GM12878 (cell line): ENCODE data around the gene HMCN1. TPM values are rescaled to one million over a fixed set of nuclear protein-coding genes. Genes with fewer than 3 reads are reported as not detected.

ENCODE experiments used
- ATAC-seq: fragments of 200-7000 bp; cut with Tn5 transposase; 3 replicates; pipeline ENCODE4 v1.9.1; 2020; ENCODE audit warnings: mild to moderate bottlenecking, moderate library complexity
- BruUV-seq: library from RNA; stranded (reverse); fragments of 400-500 nt; replicated peaks from 2 replicates; lab custom pipeline; 2021; lab: Mats Ljungman, UMichigan
- CTCF ChIA-PET: fragments of 300-600 bp; sonication (Branson Sonifier 250); formaldehyde crosslinking; extraction: SDS; loops from one replicate; lab custom pipeline; 2021; ENCODE audit warnings: inconsistent platforms; lab: Yijun Ruan, JAX
- POLR2A ChIA-PET: fragments of 350-600 bp; formaldehyde crosslinking; extraction: SDS; loops from one replicate; lab custom pipeline; 2021; ENCODE audit warnings: inconsistent platforms; lab: Charles Lee
- RAD21 ChIA-PET: fragments of 300-600 bp; sonication (Branson Sonifier 250); formaldehyde crosslinking; loops from one replicate; lab custom pipeline; 2023; ENCODE audit warnings: antibody characterized with exemption; ENCODE audit not compliant: unreplicated experiment; lab: Charles Lee
- SMC1A ChIA-PET: fragments of 300-600 bp; sonication (Branson Sonifier 250); formaldehyde crosslinking; loops from one replicate; lab custom pipeline; 2023; ENCODE audit not compliant: unreplicated experiment, uncharacterized antibody; lab: Charles Lee
- DNase-seq: peaks from one replicate; pipeline ENCODE4 v3.0.0-alpha.2; 2011; ENCODE audit warnings: low read depth, low spot score
- FAIRE-seq: peaks from 3 replicates; lab custom pipeline; 2011; peaks lifted over from hg19 to GRCh38; lab: Jason Lieb, UNC
- H2AFZ ChIP-seq: 2 replicates; pipeline ENCODE4 v1.6.0; 2011; ENCODE audit warnings: low read depth, low read length, control low read depth; ENCODE audit not compliant: control insufficient read depth
- H3K27ac ChIP-seq: 2 replicates; pipeline ENCODE4 v1.5.1; 2011; ENCODE audit warnings: control low read depth; ENCODE audit not compliant: control insufficient read depth, insufficient read depth
- H3K27me3 ChIP-seq, 2 experiments: replicated peaks in 1 of 2; 2 replicates each; pipeline versions ENCODE4 v1.6.0 to v1.6.1; 2011; ENCODE audit warnings: low read length in 1 of 2; ENCODE audit not compliant: control insufficient read depth in 2 of 2, insufficient read depth in 2 of 2
- H3K36me3 ChIP-seq, 2 experiments: 2 replicates each; pipeline ENCODE4 v1.5.1; 2011; ENCODE audit warnings: low read length in 1 of 2; ENCODE audit not compliant: control insufficient read depth in 2 of 2, insufficient read depth in 2 of 2
- H3K4me1 ChIP-seq: 2 replicates; pipeline ENCODE4 v1.6.1; 2011; ENCODE audit warnings: mild to moderate bottlenecking, low read length, moderate library complexity, mixed read lengths; ENCODE audit not compliant: control insufficient read depth, insufficient read depth
- H3K4me2 ChIP-seq: 2 replicates; pipeline ENCODE4 v1.6.0; 2011; ENCODE audit warnings: control low read depth; ENCODE audit not compliant: control insufficient read depth, insufficient read depth
- H3K4me3 ChIP-seq: fragments of 200-600 bp; sonication (generic); 2 replicates; pipeline ENCODE4 v1.5.1; 2016
- H3K79me2 ChIP-seq: 2 replicates; pipeline ENCODE4 v1.6.0; 2011; ENCODE audit warnings: low read length; ENCODE audit not compliant: control insufficient read depth, insufficient read depth
- H3K9ac ChIP-seq: 2 replicates; pipeline ENCODE4 v1.8.0; 2011; ENCODE audit warnings: low read length, control low read depth, mixed read lengths; ENCODE audit not compliant: control insufficient read depth, insufficient read depth
- H3K9me3 ChIP-seq: replicated peaks from 3 replicates; pipeline ENCODE4 v1.5.1; 2011; ENCODE audit warnings: mild to moderate bottlenecking, low read length; ENCODE audit not compliant: control insufficient read depth, insufficient read depth
- H4K20me1 ChIP-seq: 2 replicates; pipeline ENCODE4 v1.6.0; 2011; ENCODE audit not compliant: control insufficient read depth, insufficient read depth
- CHD1 ChIP-seq: IDR thresholded peaks from 2 replicates; pipeline ENCODE4 v1.6.1; 2012; ENCODE audit warnings: low read depth, low read length, improper control_type of control experiment
- FOS ChIP-seq: IDR thresholded peaks from 3 replicates; pipeline ENCODE4 v1.6.1; 2011; ENCODE audit warnings: borderline replicate concordance; ENCODE audit not compliant: insufficient read length; ENCODE audit errors: extremely low read depth
- IKZF1 ChIP-seq: fragments of 450-650 bp; conservative IDR thresholded peaks from 2 replicates; pipeline ENCODE4 v1.6.1; 2017; ENCODE audit warnings: antibody characterized with exemption, mild to moderate bottlenecking
- IKZF2 ChIP-seq, 2 experiments: fragments of 450-650 bp; IDR thresholded peaks; 2 replicates each; pipeline ENCODE4 v1.6.1; 2017; ENCODE audit warnings: mild to moderate bottlenecking in 2 of 2, moderate library complexity in 2 of 2
- MYB ChIP-seq: fragments of 150-350 bp; IDR thresholded peaks from 2 replicates; pipeline ENCODE4 v1.6.1; 2014; ENCODE audit warnings: mild to moderate bottlenecking, low read depth, low read length, borderline replicate concordance
- TARDBP ChIP-seq: IDR thresholded peaks from 2 replicates; pipeline ENCODE4 v1.6.1; 2016; ENCODE audit warnings: borderline replicate concordance
- YY1 ChIP-seq: IDR thresholded peaks from 2 replicates; pipeline ENCODE4 v1.6.1; 2011; ENCODE audit warnings: low read depth, mild to moderate bottlenecking, low read length
- WGBS: methylation state at CpG from one replicate; pipeline ENCODE4 v1.1.6; 2016; ENCODE audit warnings: low lambda C conversion rate; ENCODE audit not compliant: insufficient replicate concordance, insufficient coverage; ENCODE audit errors: missing lambda C conversion rate; 5-methylcytosine and 5-hydroxymethylcytosine counted together
- in situ Hi-C: fragments of 300-500 bp; cut with MboI; formaldehyde crosslinking; loops from 9 replicates; pipeline ENCODE4 v1.14.3; 2018; ENCODE audit warnings: mixed read lengths
- intact Hi-C: fragments of 100-400 bp; cut with micrococcal nuclease; formaldehyde crosslinking; loops from one replicate; pipeline ENCODE4 v1.14.2; 2022; ENCODE audit not compliant: unreplicated experiment
- polyA plus RNA-seq, 11 experiments: library from polyadenylated mRNA; depleted of rRNA in 4 of 11; unstranded in 6 of 11; stranded (reverse) in 5 of 11; fragments of >200 nt; fragmentation: Nextera tagmentation in 4 of 11; fragmentation: Illumina TruSeq in 1 of 11; extraction: Ambion mirVana in 4 of 11; extraction: Trizol in 1 of 11; gene quantifications; 1 replicate in 1 of 11; 2 replicates in 10 of 11; pipeline versions ENCODE4 v1.2.1 to v1.2.3, GENCODE V29; 2011 to 2016; ENCODE audit warnings: inconsistent platforms in 2 of 11, missing spikeins in 2 of 11, low read depth in 1 of 11
- total RNA-seq, 4 experiments: library from RNA; depleted of rRNA in 3 of 4; stranded (reverse); fragments of >200 nt in 3 of 4; fragmentation: Illumina TruSeq in 1 of 4; extraction: Trizol in 1 of 4; gene quantifications; 2 replicates each; pipeline versions ENCODE4 v1.2.1 to v1.2.3, GENCODE V29; 2013 to 2021
- TF ChIP-seq, protein P1 (sequence below): fragments of 450-650 bp; IDR thresholded peaks from 2 replicates; pipeline ENCODE4 v1.6.1; 2017; ENCODE audit warnings: mild to moderate bottlenecking, moderate library complexity
- TF ChIP-seq, protein P2 (sequence below): fragments of 150-350 bp; IDR thresholded peaks from 2 replicates; pipeline ENCODE4 v1.6.1; 2016; ENCODE audit warnings: low read depth, low read length
- TF ChIP-seq, protein P3 (sequence below): fragments of 450-650 bp; IDR thresholded peaks from 2 replicates; pipeline ENCODE4 v1.6.1; 2017; ENCODE audit warnings: antibody characterized with exemption, mild to moderate bottlenecking, moderate library complexity
- TF ChIP-seq, protein P4 (sequence below): fragments of 450-650 bp; formaldehyde crosslinking; IDR thresholded peaks from 2 replicates; pipeline ENCODE4 v1.5.0; 2022; ENCODE audit warnings: mild to moderate bottlenecking, missing genetic modification characterization

Gene HMCN1
- total and polyA plus RNA-seq, 10 of the 15 experiments (the other 5 are each of a cell fraction or from before 2014, with no cell fraction given), result under 0.01 to 0.07 TPM; not detected in 8

DNA sequence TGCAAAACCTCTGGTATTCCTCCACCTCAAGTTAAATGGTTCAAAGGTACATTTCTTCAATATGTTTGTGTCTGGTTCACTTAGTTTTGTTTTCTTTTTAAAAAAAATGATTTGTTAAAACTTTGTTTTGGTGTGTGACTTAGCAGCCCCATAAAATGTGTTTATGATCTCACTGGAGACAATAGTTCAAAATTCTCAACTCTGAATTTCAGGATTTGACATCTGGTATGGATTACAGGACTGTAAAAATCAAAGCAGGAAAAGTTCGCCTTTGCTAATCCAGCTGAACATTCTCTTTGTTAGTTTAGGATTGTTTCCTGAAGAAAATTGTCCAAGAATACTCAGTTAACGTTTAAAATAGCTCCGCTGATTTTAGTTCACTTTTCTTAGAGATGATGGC lies 231.7 kb downstream of the HMCN1 start:
- POLR2A ChIA-PET, result no interaction called here
- no peak for FAIRE-seq
- TF ChIP-seq YY1 (no peak), TARDBP (no peak), IKZF2 (IDR thresholded peaks at IDR 0.05) (no peak), FOS (no peak), MYB (no peak), CHD1 (no peak), IKZF1 (no peak)
- TF ChIP-seq, protein P1, sequence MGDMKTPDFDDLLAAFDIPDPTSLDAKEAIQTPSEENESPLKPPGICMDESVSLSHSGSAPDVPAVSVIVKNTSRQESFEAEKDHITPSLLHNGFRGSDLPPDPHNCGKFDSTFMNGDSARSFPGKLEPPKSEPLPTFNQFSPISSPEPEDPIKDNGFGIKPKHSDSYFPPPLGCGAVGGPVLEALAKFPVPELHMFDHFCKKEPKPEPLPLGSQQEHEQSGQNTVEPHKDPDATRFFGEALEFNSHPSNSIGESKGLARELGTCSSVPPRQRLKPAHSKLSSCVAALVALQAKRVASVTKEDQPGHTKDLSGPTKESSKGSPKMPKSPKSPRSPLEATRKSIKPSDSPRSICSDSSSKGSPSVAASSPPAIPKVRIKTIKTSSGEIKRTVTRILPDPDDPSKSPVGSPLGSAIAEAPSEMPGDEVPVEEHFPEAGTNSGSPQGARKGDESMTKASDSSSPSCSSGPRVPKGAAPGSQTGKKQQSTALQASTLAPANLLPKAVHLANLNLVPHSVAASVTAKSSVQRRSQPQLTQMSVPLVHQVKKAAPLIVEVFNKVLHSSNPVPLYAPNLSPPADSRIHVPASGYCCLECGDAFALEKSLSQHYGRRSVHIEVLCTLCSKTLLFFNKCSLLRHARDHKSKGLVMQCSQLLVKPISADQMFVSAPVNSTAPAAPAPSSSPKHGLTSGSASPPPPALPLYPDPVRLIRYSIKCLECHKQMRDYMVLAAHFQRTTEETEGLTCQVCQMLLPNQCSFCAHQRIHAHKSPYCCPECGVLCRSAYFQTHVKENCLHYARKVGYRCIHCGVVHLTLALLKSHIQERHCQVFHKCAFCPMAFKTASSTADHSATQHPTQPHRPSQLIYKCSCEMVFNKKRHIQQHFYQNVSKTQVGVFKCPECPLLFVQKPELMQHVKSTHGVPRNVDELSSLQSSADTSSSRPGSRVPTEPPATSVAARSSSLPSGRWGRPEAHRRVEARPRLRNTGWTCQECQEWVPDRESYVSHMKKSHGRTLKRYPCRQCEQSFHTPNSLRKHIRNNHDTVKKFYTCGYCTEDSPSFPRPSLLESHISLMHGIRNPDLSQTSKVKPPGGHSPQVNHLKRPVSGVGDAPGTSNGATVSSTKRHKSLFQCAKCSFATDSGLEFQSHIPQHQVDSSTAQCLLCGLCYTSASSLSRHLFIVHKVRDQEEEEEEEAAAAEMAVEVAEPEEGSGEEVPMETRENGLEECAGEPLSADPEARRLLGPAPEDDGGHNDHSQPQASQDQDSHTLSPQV, result no peak
- TF ChIP-seq, protein P2, sequence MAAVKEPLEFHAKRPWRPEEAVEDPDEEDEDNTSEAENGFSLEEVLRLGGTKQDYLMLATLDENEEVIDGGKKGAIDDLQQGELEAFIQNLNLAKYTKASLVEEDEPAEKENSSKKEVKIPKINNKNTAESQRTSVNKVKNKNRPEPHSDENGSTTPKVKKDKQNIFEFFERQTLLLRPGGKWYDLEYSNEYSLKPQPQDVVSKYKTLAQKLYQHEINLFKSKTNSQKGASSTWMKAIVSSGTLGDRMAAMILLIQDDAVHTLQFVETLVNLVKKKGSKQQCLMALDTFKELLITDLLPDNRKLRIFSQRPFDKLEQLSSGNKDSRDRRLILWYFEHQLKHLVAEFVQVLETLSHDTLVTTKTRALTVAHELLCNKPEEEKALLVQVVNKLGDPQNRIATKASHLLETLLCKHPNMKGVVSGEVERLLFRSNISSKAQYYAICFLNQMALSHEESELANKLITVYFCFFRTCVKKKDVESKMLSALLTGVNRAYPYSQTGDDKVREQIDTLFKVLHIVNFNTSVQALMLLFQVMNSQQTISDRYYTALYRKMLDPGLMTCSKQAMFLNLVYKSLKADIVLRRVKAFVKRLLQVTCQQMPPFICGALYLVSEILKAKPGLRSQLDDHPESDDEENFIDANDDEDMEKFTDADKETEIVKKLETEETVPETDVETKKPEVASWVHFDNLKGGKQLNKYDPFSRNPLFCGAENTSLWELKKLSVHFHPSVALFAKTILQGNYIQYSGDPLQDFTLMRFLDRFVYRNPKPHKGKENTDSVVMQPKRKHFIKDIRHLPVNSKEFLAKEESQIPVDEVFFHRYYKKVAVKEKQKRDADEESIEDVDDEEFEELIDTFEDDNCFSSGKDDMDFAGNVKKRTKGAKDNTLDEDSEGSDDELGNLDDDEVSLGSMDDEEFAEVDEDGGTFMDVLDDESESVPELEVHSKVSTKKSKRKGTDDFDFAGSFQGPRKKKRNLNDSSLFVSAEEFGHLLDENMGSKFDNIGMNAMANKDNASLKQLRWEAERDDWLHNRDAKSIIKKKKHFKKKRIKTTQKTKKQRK, result no peak
- TF ChIP-seq, protein P3, sequence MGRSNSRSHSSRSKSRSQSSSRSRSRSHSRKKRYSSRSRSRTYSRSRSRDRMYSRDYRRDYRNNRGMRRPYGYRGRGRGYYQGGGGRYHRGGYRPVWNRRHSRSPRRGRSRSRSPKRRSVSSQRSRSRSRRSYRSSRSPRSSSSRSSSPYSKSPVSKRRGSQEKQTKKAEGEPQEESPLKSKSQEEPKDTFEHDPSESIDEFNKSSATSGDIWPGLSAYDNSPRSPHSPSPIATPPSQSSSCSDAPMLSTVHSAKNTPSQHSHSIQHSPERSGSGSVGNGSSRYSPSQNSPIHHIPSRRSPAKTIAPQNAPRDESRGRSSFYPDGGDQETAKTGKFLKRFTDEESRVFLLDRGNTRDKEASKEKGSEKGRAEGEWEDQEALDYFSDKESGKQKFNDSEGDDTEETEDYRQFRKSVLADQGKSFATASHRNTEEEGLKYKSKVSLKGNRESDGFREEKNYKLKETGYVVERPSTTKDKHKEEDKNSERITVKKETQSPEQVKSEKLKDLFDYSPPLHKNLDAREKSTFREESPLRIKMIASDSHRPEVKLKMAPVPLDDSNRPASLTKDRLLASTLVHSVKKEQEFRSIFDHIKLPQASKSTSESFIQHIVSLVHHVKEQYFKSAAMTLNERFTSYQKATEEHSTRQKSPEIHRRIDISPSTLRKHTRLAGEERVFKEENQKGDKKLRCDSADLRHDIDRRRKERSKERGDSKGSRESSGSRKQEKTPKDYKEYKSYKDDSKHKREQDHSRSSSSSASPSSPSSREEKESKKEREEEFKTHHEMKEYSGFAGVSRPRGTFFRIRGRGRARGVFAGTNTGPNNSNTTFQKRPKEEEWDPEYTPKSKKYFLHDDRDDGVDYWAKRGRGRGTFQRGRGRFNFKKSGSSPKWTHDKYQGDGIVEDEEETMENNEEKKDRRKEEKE, result no peak
- TF ChIP-seq, protein P4, sequence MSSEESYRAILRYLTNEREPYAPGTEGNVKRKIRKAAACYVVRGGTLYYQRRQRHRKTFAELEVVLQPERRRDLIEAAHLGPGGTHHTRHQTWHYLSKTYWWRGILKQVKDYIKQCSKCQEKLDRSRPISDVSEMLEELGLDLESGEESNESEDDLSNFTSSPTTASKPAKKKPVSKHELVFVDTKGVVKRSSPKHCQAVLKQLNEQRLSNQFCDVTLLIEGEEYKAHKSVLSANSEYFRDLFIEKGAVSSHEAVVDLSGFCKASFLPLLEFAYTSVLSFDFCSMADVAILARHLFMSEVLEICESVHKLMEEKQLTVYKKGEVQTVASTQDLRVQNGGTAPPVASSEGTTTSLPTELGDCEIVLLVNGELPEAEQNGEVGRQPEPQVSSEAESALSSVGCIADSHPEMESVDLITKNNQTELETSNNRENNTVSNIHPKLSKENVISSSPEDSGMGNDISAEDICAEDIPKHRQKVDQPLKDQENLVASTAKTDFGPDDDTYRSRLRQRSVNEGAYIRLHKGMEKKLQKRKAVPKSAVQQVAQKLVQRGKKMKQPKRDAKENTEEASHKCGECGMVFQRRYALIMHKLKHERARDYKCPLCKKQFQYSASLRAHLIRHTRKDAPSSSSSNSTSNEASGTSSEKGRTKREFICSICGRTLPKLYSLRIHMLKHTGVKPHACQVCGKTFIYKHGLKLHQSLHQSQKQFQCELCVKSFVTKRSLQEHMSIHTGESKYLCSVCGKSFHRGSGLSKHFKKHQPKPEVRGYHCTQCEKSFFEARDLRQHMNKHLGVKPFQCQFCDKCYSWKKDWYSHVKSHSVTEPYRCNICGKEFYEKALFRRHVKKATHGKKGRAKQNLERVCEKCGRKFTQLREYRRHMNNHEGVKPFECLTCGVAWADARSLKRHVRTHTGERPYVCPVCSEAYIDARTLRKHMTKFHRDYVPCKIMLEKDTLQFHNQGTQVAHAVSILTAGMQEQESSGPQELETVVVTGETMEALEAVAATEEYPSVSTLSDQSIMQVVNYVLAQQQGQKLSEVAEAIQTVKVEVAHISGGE, result no peak

More for the DNA sequence above, 231.7 kb downstream of the HMCN1 start:
- in situ Hi-C loops, result no loop called here
- Histone ChIP-seq H3K36me3 (no peaks in the 10 kb centered on the region), H3K27me3 (no peaks in the 10 kb centered on the region), H3K9me3 (no peaks in the 10 kb centered on the region), H3K9ac (no peak overlapping the region), H2AFZ (no peak overlapping the region), H3K4me3 (no peak overlapping the region), H3K79me2 (no peaks in the 10 kb centered on the region), H3K4me2 (no peak overlapping the region), H4K20me1 (no peaks in the 10 kb centered on the region), H3K4me1 (no peaks in the 10 kb centered on the region), H3K27ac (no peak overlapping the region)
- intact Hi-C loops, result no loop called here
- ChIA-PET RAD21 (no interaction called here), CTCF (no interaction called here), SMC1A (no interaction called here)
- BruUV-seq, result no TSS peak
- 36% methylated on average over 3 of the region's 3 CpGs for WGBS
- ATAC-seq, result no peak
- no peak for DNase-seq
